ENCODE results near the gene NCKAP5. TPM values are rescaled to one million over a fixed set of nuclear protein-coding genes. Genes with fewer than 3 reads are reported as not detected.

NCKAP5 gene
- total and polyA plus RNA-seq, 7 donors, result 0.03 to 1.2 (median 0.22) TPM

DNA sequence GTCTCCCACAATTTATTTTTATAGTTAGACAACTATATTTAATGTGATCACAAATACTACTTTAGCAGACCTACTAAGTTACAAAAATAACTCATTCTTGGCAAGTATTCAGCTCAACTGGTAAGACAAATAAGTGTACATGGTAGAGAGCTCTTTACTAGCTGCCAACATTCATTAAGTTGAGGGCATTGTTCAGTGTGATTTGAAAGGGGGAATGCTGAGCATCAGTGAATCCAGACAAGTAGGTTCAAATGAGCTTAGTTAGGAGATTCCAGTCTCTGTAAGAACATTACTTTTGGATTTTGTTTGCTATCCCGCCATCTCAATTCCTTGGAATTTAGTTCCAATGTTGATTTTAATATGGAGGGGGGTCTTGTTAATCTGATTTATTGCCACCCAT lies 710.9 kb downstream of the NCKAP5 start:
- WGBS, 3 donors, result 30 to 97% (median 94%) methylated on average over 1 of the region's 1 CpG
- H3K27ac ChIP-seq, result no peak overlapping the region
- no peak for ATAC-seq
- H3K9me3 ChIP-seq, result no peaks in the 10 kb centered on the region
- no peak for DNase-seq
- intact Hi-C loops (cut with DNase I), result no loop called here
- TF ChIP-seq CTCF (IDR thresholded peaks at IDR 0.05), result no peak
- H3K4me3 ChIP-seq, result no peak overlapping the region
- no peaks in the 10 kb centered on the region for H3K4me1 ChIP-seq
- no peaks in the 10 kb centered on the region for H3K27me3 ChIP-seq (ENCODE audit: insufficient read depth in 3 of 3, low read length in 2 of 3)
- no peaks in the 10 kb centered on the region for H3K36me3 ChIP-seq (ENCODE audit: insufficient read depth in 1 of 2, low read depth in 1 of 2)

DNA sequence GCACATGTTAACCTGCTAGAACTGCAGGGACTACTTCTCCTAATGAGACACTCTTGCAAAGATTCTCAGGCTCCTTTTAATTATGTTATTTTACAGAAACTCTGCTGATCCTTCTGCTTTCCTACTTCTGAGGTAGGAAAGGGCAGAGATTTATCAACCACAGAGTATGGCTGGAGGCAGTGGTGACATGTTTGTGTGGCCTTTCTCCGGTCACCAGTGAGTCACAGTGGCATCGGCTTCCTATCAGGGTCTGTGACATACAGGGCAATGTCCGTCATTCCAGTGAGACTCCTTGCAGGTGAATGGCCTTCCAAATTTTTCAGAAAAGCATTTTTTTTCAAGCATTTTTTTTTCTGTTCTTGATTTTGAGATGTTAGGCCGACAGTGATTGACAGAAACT lies 717.6 kb downstream of the NCKAP5 start:
- Histone ChIP-seq H3K27ac (no peak overlapping the region), H3K36me3 (ENCODE audit: insufficient read depth in 1 of 2, low read depth in 1 of 2) (no peaks in the 10 kb centered on the region), H3K9me3 (no peaks in the 10 kb centered on the region), H3K27me3 (ENCODE audit: insufficient read depth in 3 of 3, low read length in 2 of 3) (no peaks in the 10 kb centered on the region), H3K4me1 (no peaks in the 10 kb centered on the region), H3K4me3 (no peak overlapping the region)
- ATAC-seq (no peak), DNase-seq (no peak)
- intact Hi-C loops (cut with DNase I), result no loop called here
- no peak for TF ChIP-seq CTCF (IDR thresholded peaks at IDR 0.05)
- WGBS, 3 donors, result 91 to 96% (median 92%) methylated on average over 4 of the region's 4 CpGs

DNA sequence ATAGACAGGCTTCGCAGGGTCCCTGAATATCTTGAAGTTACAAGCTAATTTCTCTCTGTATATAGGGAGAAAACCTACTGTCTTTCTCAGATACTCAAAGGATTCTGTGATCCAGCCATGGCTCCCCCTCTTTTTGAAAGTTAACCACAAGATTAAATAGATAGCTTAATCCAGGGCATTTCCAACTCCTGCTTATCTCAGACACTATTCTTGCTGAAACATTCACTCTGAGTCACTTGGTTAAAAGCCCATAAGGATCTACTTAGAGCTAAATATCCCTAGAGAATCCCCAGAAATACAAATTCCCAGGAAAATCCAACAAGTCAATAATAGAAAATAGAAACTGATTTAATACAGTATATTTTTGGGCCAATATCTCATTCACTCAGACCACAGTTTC lies 719.1 kb downstream of the NCKAP5 start:
- DNase-seq (no peak), ATAC-seq (no peak)
- Histone ChIP-seq H3K36me3 (ENCODE audit: insufficient read depth in 1 of 2, low read depth in 1 of 2) (no peaks in the 10 kb centered on the region), H3K4me3 (no peak overlapping the region), H3K27ac (no peak overlapping the region), H3K4me1 (no peaks in the 10 kb centered on the region), H3K9me3 (no peaks in the 10 kb centered on the region), H3K27me3 (ENCODE audit: insufficient read depth in 3 of 3, low read length in 2 of 3) (no peaks in the 10 kb centered on the region)
- 91 to 100% (median 94%) methylated on average over 1 of the region's 1 CpG for WGBS, 3 donors
- intact Hi-C loops (cut with DNase I), result no loop called here
- TF ChIP-seq CTCF (IDR thresholded peaks at IDR 0.05), result no peak

GRCh38 chr2:132845339-132845738 lies 722.9 kb downstream of the NCKAP5 start:
- Histone ChIP-seq H3K4me1 (no peaks in the 10 kb centered on the region), H3K27ac (no peak overlapping the region), H3K27me3 (ENCODE audit: insufficient read depth in 3 of 3, low read length in 2 of 3) (no peaks in the 10 kb centered on the region), H3K9me3 (no peaks in the 10 kb centered on the region), H3K36me3 (ENCODE audit: insufficient read depth in 1 of 2, low read depth in 1 of 2) (no peaks in the 10 kb centered on the region), H3K4me3 (no peak overlapping the region)
- no peak for DNase-seq
- TF ChIP-seq CTCF (IDR thresholded peaks at IDR 0.05), result no peak
- ATAC-seq, result no peak
- intact Hi-C loops (cut with DNase I), result no loop called here

GRCh38 chr2:132844585-132844984 lies 723.7 kb downstream of the NCKAP5 start:
- H3K27me3 ChIP-seq (ENCODE audit: insufficient read depth in 3 of 3, low read length in 2 of 3), result no peaks in the 10 kb centered on the region
- DNase-seq, result no peak
- TF ChIP-seq CTCF (IDR thresholded peaks at IDR 0.05), result no peak
- H3K4me3 ChIP-seq, result no peak overlapping the region
- H3K4me1 ChIP-seq, result no peaks in the 10 kb centered on the region
- ATAC-seq, result no peak
- no peak overlapping the region for H3K27ac ChIP-seq
- intact Hi-C loops (cut with DNase I), result no loop called here
- no peaks in the 10 kb centered on the region for H3K36me3 ChIP-seq (ENCODE audit: insufficient read depth in 1 of 2, low read depth in 1 of 2)
- WGBS, 3 donors, result 79 to 88% (median 84%) methylated on average over 4 of the region's 4 CpGs
- H3K9me3 ChIP-seq, result no peaks in the 10 kb centered on the region
